Pancreas (tissue), 10 donors: ENCODE measurements around the gene DNASE1L3. TPM values are rescaled to one million over a fixed set of nuclear protein-coding genes. Genes with fewer than 3 reads are reported as not detected.
"Not testable (repeated sequence)": the region's sequence is repeated elsewhere in the genome, so short reads cannot be mapped to it uniquely, and the experiment has no call there.

Experiments
- ATAC-seq, 4 donors: fragments of 200-7000 bp; cut with Tn5 transposase; one replicate each; pipeline versions ENCODE4 v1.8.0 to v1.9.1; 2020; ENCODE audit warnings: mild to moderate bottlenecking in 4 of 4, moderate library complexity in 4 of 4
- DNase-seq, 6 donors: peaks; one replicate each; pipeline ENCODE4 v3.0.0-alpha.2; 2020
- FAIRE-seq: peaks from 2 replicates; lab custom pipeline; 2012; peaks lifted over from hg19 to GRCh38; lab: Jason Lieb, UNC
- H3K27ac ChIP-seq, 4 donors: fragments of 200-600 bp; sonication (generic); 1 replicate in 3 of 4; 2 replicates in 1 of 4; pipeline versions ENCODE4 v1.5.0 to v1.8.0; 2020
- H3K27me3 ChIP-seq, 4 donors: fragments of 200-600 bp; one replicate each; pipeline ENCODE4 v1.8.0; 2021
- H3K36me3 ChIP-seq, 3 donors: fragments of 200-600 bp; sonication (generic) in 1 of 3; one replicate each; pipeline versions ENCODE4 v1.5.0 to v1.8.0; 2020 to 2021
- H3K4me1 ChIP-seq, 3 donors: fragments of 200-600 bp; one replicate each; pipeline ENCODE4 v1.8.0; 2021
- H3K4me3 ChIP-seq, 4 donors: fragments of 200-600 bp; sonication (generic) in 2 of 4; one replicate each; pipeline versions ENCODE4 v1.5.0 to v1.8.0; 2020 to 2021
- H3K9me3 ChIP-seq, 4 donors: fragments of 200-600 bp; one replicate each; pipeline ENCODE4 v1.8.0; 2021
- WGBS, 2 donors: extraction: QIAGEN DNeasy Blood & Tissue Kit; methylation state at CpG; one replicate each; pipeline ENCODE4 v1.1.7; 2013; 5-methylcytosine and 5-hydroxymethylcytosine counted together
- intact Hi-C, 3 donors: fragments of 100-400 bp; cut with DNase I; formaldehyde crosslinking; loops; one replicate each; pipeline versions ENCODE4 v1.11.1 to v1.14.2; 2022
- polyA plus RNA-seq, 2 donors: library from polyadenylated mRNA; stranded (reverse); fragments of 200-250 nt; gene quantifications; one replicate each; pipeline ENCODE4 v1.2.3, GENCODE V29; 2013
- total RNA-seq, 6 donors: library from RNA; stranded (reverse); fragmentation: NEBNext Ultra II Directional in 4 of 6; extraction: Animal tissue kit (Norgen Biotek cat#: 25700) in 4 of 6; gene quantifications; one replicate each; pipeline versions ENCODE4 v1.2.1 to v1.2.4, GENCODE V29; 2021 to 2023
- TF ChIP-seq, protein P1 (sequence below), 4 donors: fragments of 200-600 bp; sonication (generic) in 3 of 4; IDR thresholded peaks; one replicate each; pipeline versions ENCODE4 v1.5.0 to v1.8.0; 2021; ENCODE audit warnings: antibody characterized with exemption in 4 of 4
- donor health status: healthy with polysubstance abuse.
- donor health status: DM: no; HTN: no; CAD: no; lungs with moderate emphysema.
- donor health status: DM: no; HTN: no; CAD: no.
- donor health status: control.
- donor health status: control.
- donor health status: Bipolar disorder and iron deficiency.
- donor health status: DM: yes; HTN: yes; CAD: no.
- donor health status: DM: no; HTN: no; CAD: no.
- donor health status: DM: no; HTN: no; CAD: no.
- donor health status: DM: yes; HTN: yes; CAD: no.

The DNASE1L3 gene
- total and polyA plus RNA-seq, 8 donors = 0.20 to 0.49 (median 0.36) TPM; not detected in 2

DNA sequence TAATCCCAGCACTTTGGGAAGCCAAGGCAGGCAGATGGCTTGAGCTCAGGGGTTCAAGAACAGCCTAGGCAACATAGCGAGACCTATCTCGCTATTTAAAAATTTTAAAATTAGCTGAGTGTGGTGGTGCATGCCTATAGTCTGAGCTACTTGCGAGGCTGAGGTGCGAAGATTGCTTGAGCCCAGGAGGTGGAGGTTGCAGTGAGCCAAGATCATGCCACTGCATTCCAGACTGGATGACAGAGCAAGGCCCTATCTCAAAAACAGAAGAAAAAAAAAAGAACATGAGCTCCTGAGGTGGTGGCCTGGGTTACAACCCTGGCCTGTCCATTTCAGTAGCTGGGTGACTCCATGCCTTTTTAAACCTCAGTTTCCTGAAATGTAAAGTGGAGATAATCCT is 7.2 kb downstream of the DNASE1L3 start:
- intact Hi-C loops = no loop called here
- ATAC-seq (no peak), FAIRE-seq (no peak), DNase-seq (no peak)
- Histone ChIP-seq H3K4me3 (no peak overlapping the region), H3K36me3 (no peaks in the 10 kb centered on the region), H3K9me3 (no peaks in the 10 kb centered on the region), H3K4me1 (peaks cover 0 to 3% (median 0%) of the 10 kb centered on the region in 3 donors), H3K27ac (no peak overlapping the region), H3K27me3 (no peaks in the 10 kb centered on the region)
- TF ChIP-seq, protein P1, sequence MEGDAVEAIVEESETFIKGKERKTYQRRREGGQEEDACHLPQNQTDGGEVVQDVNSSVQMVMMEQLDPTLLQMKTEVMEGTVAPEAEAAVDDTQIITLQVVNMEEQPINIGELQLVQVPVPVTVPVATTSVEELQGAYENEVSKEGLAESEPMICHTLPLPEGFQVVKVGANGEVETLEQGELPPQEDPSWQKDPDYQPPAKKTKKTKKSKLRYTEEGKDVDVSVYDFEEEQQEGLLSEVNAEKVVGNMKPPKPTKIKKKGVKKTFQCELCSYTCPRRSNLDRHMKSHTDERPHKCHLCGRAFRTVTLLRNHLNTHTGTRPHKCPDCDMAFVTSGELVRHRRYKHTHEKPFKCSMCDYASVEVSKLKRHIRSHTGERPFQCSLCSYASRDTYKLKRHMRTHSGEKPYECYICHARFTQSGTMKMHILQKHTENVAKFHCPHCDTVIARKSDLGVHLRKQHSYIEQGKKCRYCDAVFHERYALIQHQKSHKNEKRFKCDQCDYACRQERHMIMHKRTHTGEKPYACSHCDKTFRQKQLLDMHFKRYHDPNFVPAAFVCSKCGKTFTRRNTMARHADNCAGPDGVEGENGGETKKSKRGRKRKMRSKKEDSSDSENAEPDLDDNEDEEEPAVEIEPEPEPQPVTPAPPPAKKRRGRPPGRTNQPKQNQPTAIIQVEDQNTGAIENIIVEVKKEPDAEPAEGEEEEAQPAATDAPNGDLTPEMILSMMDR (IDR thresholded peaks at IDR 0.05) = no peak
- 91 to 94% methylated on average over 4 of the region's 4 CpGs for WGBS, 2 donors

DNA sequence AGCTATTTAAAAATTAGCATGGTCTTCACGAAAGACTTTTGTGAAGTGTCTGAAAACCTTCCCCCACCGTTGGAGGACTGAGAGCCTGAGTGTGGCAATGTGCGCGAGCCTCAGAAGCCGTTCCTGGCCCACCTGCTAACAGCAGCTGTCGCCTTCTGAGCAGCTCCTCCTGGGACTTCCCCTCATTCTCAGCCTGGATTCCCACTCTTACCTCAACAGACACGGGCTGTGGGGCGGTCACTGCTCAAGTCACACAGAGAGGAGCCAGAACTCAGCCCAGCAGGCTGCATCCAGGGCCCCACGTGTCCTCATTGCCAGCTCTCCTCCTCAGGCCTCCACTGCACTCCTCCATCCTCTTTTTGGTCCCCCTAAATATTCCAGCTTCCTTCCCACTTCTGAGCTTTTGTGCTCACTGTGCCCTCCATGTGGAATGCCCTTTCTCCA is 7.8 kb downstream of the DNASE1L3 start:
- TF ChIP-seq, protein P1 (IDR thresholded peaks at IDR 0.05) = no peak
- Histone ChIP-seq H3K36me3 (no peaks in the 10 kb centered on the region), H3K4me3 (no peak overlapping the region), H3K9me3 (no peaks in the 10 kb centered on the region), H3K27me3 (no peaks in the 10 kb centered on the region), H3K4me1 (peaks cover 0 to 3% (median 0%) of the 10 kb centered on the region in 3 donors), H3K27ac (no peak overlapping the region)
- intact Hi-C loops = no loop called here
- ATAC-seq (no peak), DNase-seq (no peak), FAIRE-seq (no peak)
- WGBS, 2 donors = 89 to 90% methylated on average over 9 of the region's 9 CpGs

DNA sequence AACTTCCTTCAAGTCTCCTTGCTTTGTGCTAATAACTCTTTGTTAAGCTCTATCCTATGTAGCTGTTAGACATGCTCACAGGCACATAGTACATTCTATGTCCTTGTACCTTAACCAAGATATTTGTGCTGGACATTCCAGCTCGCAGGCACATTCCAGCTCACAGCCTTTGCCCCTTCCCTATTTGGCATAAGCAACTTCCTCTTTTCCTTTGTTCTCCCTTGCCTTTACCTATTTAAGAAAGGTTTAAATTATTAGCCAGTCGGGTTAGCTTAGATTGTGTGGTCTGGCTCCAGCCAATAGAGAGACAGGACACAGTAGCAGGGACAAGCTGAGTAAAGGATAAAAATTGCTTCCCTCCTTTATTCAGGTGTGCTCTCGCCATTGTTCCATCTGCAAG is 9.3 kb downstream of the DNASE1L3 start:
- H3K36me3 ChIP-seq, intact Hi-C loops, H3K27ac ChIP-seq, H3K4me1 ChIP-seq, H3K27me3 ChIP-seq, ATAC-seq, DNase-seq, H3K9me3 ChIP-seq, FAIRE-seq, H3K4me3 ChIP-seq: not testable (repeated sequence)
- 52 to 64% methylated on average over 3 of the region's 3 CpGs for WGBS, 2 donors

DNA sequence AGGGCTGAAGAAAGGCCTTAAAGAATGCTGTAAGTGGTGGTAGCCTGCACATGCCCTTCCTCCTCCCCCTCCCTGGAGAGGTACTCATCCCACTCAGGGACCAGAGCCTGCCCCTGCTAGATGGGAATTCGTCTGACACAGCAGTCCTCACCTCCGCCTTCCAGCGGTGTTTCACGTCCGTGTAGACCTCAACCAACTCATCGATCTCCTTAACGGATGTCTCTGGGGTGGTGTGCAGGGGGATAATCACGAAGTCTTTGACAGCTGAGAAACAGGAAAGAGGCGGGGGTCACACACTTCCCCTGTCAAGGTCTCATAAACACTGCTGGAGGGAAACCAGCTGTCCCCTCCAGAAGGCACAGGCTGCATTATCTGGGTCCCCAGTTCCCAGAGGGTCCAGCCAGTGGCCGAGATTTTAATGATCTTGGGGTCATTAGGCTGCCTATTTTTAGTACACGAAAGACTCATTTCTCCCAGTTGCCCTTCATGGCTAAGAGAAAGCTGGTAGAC is 9.9 kb downstream of the DNASE1L3 start:
- Histone ChIP-seq H3K4me1 (no peaks in the 10 kb centered on the region), H3K36me3 (no peaks in the 10 kb centered on the region), H3K4me3 (no peak overlapping the region), H3K27me3 (no peaks in the 10 kb centered on the region), H3K9me3 (no peaks in the 10 kb centered on the region), H3K27ac (no peak overlapping the region)
- ATAC-seq (no peak), DNase-seq (no peak), FAIRE-seq (no peak)
- TF ChIP-seq, protein P1 (IDR thresholded peaks at IDR 0.05) = no peak
- intact Hi-C loops = no loop called here
- WGBS, 2 donors = 77 to 82% methylated on average over 11 of the region's 11 CpGs

DNA sequence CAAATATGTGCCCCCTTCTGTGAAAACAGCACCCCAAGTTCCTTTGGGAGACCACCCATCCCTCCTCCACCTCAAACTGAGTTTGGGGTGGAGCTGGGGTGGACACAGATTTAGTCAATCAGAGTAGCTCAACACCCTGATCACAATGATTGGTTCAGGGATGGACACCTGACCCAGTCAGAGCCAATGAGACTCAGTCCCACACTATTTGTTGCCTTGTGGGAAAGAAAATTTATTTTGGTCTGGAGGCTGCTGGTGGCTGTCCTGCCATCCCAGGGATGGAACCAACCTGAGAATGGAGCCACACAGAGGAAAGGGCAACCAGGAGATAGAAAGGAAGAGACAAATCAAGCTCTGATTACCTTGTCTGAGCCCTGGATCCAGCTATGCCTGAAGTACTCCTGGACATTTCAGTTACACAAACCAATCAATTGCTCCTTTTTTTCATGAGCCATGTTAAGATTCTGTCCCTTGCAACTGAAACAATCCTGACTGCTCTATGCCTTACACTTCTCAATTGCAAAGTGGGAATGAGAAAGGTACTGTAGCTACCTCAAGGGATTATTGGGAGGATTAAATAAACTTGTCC is 10.6 kb downstream of the DNASE1L3 start:
- no peaks in the 10 kb centered on the region for H3K4me1 ChIP-seq
- no peaks in the 10 kb centered on the region for H3K9me3 ChIP-seq
- FAIRE-seq (no peak), DNase-seq (no peak), ATAC-seq (no peak)
- TF ChIP-seq, protein P1 (IDR thresholded peaks at IDR 0.05) = no peak
- H3K27me3 ChIP-seq = no peaks in the 10 kb centered on the region
- no peak overlapping the region for H3K27ac ChIP-seq
- H3K36me3 ChIP-seq = no peaks in the 10 kb centered on the region
- no peak overlapping the region for H3K4me3 ChIP-seq
- intact Hi-C loops = no loop called here
